Epithelial cell of esophagus (primary cell): ENCODE data around the gene RBM20.

Experiments used
- DNase-seq: peaks from one replicate; pipeline ENCODE4 v3.0.0; 2010; ENCODE audit warnings: low read depth
- H3K4me3 ChIP-seq: 2 replicates; pipeline ENCODE4 v1.5.1; 2011; ENCODE audit warnings: mild to moderate bottlenecking, low read length, control low read depth
- TF ChIP-seq, protein P1 (sequence below): IDR thresholded peaks from 2 replicates; pipeline ENCODE4 v1.5.1; 2011; ENCODE audit warnings: low read depth, mild to moderate bottlenecking, low read length, control low read depth, inconsistent platforms; ENCODE audit not compliant: insufficient read depth; ENCODE audit errors: missing control alignments

RBM20 gene

DNA sequence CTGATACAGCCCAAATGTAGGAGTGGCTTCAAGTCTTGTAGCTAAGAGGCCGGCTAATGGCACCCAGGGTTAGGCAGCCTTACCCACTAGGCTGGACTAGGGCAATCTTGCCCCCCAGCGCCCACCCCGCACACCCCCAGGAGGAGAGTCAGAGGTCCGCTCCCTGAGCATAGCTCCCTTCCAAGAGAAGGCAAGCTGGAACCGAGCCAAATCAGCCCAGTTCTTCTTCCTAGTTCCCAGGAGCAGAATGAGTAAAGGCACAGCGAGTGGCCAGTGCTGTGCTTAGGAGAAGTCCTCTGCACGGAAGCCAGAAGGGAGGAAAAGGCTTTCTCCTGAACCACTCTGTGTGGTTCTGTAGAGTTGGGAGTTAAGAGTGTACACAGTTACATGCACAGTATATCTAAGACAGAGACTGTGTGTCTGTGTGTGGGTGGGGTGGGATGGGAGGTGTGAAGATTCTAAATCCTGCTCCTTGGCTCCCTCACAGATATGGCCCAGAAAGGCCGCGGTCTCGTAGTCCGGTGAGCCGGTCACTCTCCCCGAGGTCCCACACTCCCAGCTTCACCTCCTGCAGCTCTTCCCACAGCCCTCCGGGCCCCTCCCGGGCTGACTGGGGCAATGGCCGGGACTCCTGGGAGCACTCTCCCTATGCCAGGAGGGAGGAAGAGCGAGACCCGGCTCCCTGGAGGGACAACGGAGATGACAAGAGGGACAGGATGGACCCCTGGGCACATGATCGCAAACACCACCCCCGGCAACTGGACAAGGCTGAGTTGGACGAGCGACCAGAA, 167.8 kb downstream of the RBM20 start:
- H3K4me3 ChIP-seq: no peak overlapping the region
- TF ChIP-seq, protein P1, sequence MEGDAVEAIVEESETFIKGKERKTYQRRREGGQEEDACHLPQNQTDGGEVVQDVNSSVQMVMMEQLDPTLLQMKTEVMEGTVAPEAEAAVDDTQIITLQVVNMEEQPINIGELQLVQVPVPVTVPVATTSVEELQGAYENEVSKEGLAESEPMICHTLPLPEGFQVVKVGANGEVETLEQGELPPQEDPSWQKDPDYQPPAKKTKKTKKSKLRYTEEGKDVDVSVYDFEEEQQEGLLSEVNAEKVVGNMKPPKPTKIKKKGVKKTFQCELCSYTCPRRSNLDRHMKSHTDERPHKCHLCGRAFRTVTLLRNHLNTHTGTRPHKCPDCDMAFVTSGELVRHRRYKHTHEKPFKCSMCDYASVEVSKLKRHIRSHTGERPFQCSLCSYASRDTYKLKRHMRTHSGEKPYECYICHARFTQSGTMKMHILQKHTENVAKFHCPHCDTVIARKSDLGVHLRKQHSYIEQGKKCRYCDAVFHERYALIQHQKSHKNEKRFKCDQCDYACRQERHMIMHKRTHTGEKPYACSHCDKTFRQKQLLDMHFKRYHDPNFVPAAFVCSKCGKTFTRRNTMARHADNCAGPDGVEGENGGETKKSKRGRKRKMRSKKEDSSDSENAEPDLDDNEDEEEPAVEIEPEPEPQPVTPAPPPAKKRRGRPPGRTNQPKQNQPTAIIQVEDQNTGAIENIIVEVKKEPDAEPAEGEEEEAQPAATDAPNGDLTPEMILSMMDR: no peak
- DNase-seq: no peak

DNA sequence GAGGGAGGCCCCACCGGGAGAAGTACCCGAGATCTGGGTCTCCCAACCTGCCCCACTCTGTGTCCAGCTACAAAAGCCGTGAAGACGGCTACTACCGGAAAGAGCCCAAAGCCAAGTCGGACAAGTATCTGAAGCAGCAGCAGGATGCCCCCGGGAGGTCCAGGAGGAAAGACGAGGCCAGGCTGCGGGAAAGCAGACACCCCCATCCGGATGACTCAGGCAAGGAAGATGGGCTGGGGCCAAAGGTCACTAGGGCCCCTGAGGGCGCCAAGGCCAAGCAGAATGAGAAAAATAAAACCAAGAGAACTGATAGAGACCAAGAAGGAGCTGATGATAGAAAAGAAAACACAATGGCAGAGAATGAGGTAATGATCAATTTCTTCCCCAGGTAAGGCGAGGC, 168.4 kb downstream of the RBM20 start:
- no peak overlapping the region for H3K4me3 ChIP-seq
- TF ChIP-seq, protein P1: no peak
- DNase-seq: no peak

DNA sequence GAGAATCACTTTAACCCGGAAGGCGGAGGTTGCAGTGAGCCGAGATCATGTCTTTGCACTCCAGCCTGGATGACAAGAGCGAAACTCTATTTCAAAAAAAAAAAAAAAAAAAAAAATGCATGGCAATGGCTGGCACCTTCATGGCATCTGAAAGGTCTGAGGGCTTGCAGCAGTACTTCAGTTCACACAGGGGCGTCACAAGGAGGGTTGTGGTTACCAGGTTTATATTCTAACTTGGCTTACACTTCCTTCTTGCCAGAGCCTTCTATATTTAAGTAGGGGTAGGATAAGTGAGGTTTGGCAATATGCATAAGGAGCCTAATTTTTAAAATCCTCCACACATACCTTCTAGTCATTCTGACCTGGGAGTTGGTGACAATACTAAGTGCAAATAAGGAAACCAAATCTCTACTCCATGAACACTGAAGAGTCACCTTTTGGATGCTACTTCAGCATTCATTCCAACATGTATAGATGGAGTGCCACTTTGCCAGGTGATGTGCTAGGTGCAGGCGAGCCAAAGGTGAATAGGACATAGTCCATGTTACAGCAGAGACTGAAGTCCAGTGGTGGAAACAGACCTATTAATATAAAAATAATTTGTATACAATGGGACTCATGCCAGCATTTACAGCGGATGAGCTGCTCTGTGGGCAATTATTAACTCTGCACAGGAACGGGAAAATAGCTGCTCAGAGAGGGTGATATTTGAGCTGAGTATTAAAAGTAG, 169.8 kb downstream of the RBM20 start:
- no peak for DNase-seq
- no peak overlapping the region for H3K4me3 ChIP-seq

DNA sequence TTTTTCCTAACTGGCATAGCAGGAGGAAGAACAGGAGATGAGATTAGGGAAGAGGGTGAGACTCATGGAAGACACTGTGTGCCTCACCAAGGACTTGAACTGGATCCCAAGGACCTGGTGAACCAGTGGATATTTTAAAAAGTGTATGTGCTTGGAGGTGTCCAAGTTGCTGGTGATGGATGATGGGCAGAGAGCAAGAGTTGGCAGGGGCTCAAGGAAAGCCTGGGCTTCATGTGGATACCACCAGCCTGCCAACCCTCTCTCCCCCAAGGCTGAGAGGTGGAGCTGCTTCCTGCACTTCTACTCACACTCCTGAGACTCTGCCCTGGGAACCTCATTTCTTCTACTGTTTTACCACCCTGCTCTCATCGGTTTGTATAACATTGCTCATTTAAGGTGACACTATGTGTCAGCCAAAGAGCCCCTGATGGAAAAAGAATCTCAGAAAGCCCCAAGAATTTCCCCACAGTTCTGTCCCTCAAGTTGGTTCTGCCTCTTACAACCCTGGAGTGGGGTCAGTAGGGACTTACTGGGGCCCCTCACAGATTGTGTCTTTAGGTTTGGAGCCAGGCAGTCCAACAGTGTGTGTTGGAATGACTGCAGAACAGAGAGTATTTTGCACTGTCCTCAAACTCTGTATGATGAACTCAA, 171.3 kb downstream of the RBM20 start:
- TF ChIP-seq, protein P1: no peak
- no peak for DNase-seq
- H3K4me3 ChIP-seq: no peak overlapping the region

More for the DNA sequence above, 169.8 kb downstream of the RBM20 start:
- TF ChIP-seq, protein P1: no peak

DNA sequence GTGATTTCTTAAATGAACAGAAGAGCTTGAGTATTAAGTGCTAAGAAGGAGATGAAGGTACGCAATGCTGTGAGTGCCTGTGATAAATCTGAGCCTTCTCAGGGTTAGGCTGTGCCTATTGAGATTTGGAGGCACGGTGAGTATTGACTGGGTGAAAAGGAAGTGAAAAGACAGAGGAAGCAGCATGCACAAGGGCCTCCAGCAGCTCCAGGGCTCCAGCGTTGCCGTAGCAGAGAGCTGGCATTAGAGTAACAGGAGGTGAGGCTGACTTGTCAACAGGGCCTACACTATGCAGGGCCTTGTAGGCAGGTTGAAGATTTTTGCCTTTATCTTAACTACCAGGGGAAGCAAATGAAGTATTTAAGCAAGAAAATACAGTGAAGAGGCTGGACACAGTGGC, 173.5 kb downstream of the RBM20 start:
- DNase-seq: no peak
- no peak overlapping the region for H3K4me3 ChIP-seq
- TF ChIP-seq, protein P1: no peak

DNA sequence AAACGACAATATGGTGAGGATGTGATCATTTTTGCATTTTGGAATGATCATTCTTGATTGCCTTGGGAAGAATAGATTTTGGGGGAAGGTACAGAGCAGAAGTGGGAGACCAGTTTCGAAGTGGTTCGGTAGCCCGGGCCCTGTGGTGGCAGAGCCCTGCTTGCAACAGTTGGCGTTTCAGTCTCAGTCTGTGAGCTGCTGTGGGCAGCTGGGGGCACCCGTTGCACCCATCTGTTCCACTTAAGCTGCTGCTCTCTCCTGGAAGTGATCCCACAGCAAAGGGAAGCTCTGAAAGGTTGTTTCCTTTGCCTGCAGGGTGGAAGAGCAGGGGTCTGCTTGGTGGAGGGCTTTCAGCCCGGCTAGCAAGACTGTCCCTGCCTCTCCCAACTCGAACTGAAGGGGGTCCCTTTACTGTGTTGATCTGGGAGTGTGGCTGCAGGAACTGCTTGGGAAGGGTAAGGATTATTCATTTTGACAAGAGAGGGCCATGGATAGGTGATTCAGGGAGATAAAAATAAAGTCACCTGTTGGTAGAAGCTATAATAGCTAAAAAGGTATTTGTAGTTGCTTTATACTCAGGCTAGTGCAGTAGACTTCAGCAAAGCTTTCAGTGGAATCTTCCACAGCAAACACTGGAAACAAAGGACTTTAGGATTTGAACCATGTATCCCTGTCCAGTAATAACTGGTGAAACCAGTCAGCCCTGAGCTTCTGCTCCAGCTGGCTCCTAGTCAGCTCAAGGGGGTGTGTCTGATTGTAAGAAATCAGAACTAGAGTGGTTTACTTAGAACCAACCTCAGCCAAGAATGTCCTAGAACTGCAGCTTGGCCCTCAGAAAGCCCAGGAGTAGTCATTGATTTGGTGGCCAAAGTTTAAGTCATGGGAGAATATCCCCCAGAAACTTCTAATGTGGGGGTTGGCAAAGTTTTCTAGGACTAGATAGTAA, 174.4 kb downstream of the RBM20 start:
- TF ChIP-seq, protein P1: no peak
- DNase-seq: peak; percentile 75
- no peak overlapping the region for H3K4me3 ChIP-seq
